Endodermal cell (in vitro differentiated cells): Measurements from ENCODE around the gene PLPP7. TPM values are rescaled to one million over a fixed set of nuclear protein-coding genes. Genes with fewer than 3 reads are reported as not detected.

ENCODE experiments used
- DNase-seq: peaks from one replicate; pipeline ENCODE4 v3.0.0-alpha.2; 2017
- H3K27ac ChIP-seq: 2 replicates; pipeline ENCODE4 v1.5.1; 2013; ENCODE audit warnings: mild to moderate bottlenecking, low read depth, low read length, moderate library complexity
- H3K27me3 ChIP-seq: 2 replicates; pipeline ENCODE4 v1.6.1; 2013; ENCODE audit warnings: mild to moderate bottlenecking, low read length, moderate library complexity; ENCODE audit not compliant: insufficient read depth, control insufficient read depth, poor library complexity, severe bottlenecking
- H3K36me3 ChIP-seq: 2 replicates; pipeline ENCODE4 v1.7.0; 2013; ENCODE audit warnings: mild to moderate bottlenecking, low read length, moderate library complexity; ENCODE audit not compliant: control insufficient read depth, insufficient read depth
- H3K4me1 ChIP-seq: one replicate; pipeline ENCODE4 v1.7.0; 2013; ENCODE audit warnings: low read length; ENCODE audit not compliant: control insufficient read depth, insufficient read depth
- H3K4me3 ChIP-seq: 2 replicates; pipeline ENCODE4 v1.5.1; 2013; ENCODE audit warnings: mild to moderate bottlenecking, low read length, moderate library complexity
- H3K9ac ChIP-seq: 2 replicates; pipeline ENCODE4 v1.6.1; 2013; ENCODE audit warnings: mild to moderate bottlenecking, low read length, moderate library complexity; ENCODE audit not compliant: poor library complexity, severe bottlenecking; ENCODE audit errors: extremely low read depth
- H3K9me3 ChIP-seq: 2 replicates; pipeline ENCODE4 v1.6.1; 2013; ENCODE audit warnings: mild to moderate bottlenecking, low read length, moderate library complexity; ENCODE audit not compliant: control insufficient read depth
- H3K27ac Mint-ChIP-seq: 2 replicates; pipeline ENCODE4 v1.8.0; 2020; ENCODE audit warnings: mixed read lengths
- H3K27me3 Mint-ChIP-seq: 2 replicates; pipeline ENCODE4 v1.8.0; 2021; ENCODE audit warnings: mild to moderate bottlenecking, mixed read lengths; ENCODE audit not compliant: insufficient read depth
- H3K36me3 Mint-ChIP-seq: 2 replicates; pipeline ENCODE4 v1.8.0; 2020; ENCODE audit warnings: low read depth, mixed read lengths
- H3K4me1 Mint-ChIP-seq: 2 replicates; pipeline ENCODE4 v1.8.0; 2020; ENCODE audit warnings: mixed read lengths
- H3K4me3 Mint-ChIP-seq: 2 replicates; pipeline ENCODE4 v1.8.0; 2020; ENCODE audit warnings: mild to moderate bottlenecking, moderate library complexity, mixed read lengths
- H3K9me3 Mint-ChIP-seq: 2 replicates; pipeline ENCODE4 v1.8.0; 2020; ENCODE audit warnings: mild to moderate bottlenecking, mixed read lengths
- WGBS, 2 experiments: methylation state at CpG; one replicate each; pipeline versions ENCODE4 v1.1.5 to v1.1.7; 2013; ENCODE audit warnings: missing lambda C conversion rate in 2 of 2, mixed read lengths in 1 of 2; ENCODE audit not compliant: insufficient coverage in 1 of 2, insufficient read length in 1 of 2; 5-methylcytosine and 5-hydroxymethylcytosine counted together
- total RNA-seq, 2 donors: library from RNA; stranded (reverse); fragmentation: NEBNext Ultra II Directional in 1 of 2; extraction: Animal tissue kit (Norgen Biotek cat#: 25700) in 1 of 2; gene quantifications; 2 replicates in 1 of 2; 3 replicates in 1 of 2; pipeline ENCODE4 v1.2.1, GENCODE V29; 2021
- TF ChIP-seq, protein P1 (sequence below): fragments of 200-600 bp; sonication (generic); conservative IDR thresholded peaks from 2 replicates; pipeline ENCODE4 v1.5.0; 2021; ENCODE audit warnings: antibody characterized with exemption, mild to moderate bottlenecking

Gene PLPP7
- total RNA-seq, 2 donors from 2014 or later, result 4.1 to 5.6 TPM

DNA sequence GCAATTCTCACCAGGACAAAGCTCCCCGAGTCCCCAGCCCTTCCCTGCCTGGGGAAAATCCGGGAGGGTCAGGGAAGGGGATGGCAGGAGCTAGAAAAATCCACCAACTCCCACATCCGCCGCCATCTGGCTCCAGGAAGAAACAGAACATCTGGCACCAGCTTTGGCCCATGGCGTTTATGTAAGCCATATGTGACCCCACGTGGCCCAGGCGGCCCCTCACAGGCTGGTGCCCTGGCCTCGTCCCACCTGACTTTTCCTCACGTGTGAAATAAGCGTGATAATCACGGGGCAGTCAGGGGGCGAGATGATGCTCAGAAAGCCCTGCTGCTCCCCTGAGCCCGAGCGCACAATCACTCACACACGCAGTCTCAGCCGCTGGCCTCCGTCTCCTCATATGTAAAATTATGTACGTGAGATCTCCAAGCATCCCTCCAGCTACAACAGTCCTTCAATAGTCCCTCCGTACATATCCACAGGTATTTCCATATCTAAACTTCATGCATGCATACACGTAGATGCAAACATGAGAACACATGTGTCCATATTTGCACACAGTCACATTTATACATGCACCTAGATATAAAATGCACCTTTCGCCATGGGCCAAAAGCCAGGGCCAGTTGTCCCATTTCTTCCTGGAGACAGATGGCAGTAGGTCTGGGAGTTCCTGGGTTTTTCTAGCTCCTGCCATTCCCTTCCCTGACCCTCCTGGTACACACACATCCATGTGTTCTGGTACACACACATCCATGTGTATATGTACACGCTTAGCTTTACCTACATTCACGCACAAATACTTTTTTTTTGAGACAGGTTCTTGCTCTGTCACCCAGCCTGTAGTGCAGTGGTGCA is 28.9 kb downstream of the PLPP7 start:
- H3K27me3 ChIP-seq, result no peaks in the 10 kb centered on the region
- no peak overlapping the region for H3K4me3 Mint-ChIP-seq
- 93% methylated on average over 20 to 23 of the region's 23 CpGs for WGBS, 2 experiments
- H3K27me3 Mint-ChIP-seq, result peaks cover 3% of the 10 kb centered on the region
- no peak overlapping the region for H3K9ac ChIP-seq
- H3K4me3 ChIP-seq, result no peak overlapping the region
- H3K4me1 ChIP-seq, result no peaks in the 10 kb centered on the region
- peaks cover 4% of the 10 kb centered on the region for H3K9me3 Mint-ChIP-seq
- no peaks in the 10 kb centered on the region for H3K36me3 Mint-ChIP-seq
- no peak for DNase-seq
- H3K36me3 ChIP-seq, result no peaks in the 10 kb centered on the region
- H3K27ac Mint-ChIP-seq, result no peak overlapping the region
- peaks cover 3% of the 10 kb centered on the region for H3K4me1 Mint-ChIP-seq
- H3K27ac ChIP-seq, result no peak overlapping the region
- TF ChIP-seq, protein P1, sequence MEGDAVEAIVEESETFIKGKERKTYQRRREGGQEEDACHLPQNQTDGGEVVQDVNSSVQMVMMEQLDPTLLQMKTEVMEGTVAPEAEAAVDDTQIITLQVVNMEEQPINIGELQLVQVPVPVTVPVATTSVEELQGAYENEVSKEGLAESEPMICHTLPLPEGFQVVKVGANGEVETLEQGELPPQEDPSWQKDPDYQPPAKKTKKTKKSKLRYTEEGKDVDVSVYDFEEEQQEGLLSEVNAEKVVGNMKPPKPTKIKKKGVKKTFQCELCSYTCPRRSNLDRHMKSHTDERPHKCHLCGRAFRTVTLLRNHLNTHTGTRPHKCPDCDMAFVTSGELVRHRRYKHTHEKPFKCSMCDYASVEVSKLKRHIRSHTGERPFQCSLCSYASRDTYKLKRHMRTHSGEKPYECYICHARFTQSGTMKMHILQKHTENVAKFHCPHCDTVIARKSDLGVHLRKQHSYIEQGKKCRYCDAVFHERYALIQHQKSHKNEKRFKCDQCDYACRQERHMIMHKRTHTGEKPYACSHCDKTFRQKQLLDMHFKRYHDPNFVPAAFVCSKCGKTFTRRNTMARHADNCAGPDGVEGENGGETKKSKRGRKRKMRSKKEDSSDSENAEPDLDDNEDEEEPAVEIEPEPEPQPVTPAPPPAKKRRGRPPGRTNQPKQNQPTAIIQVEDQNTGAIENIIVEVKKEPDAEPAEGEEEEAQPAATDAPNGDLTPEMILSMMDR, result no peak
- H3K9me3 ChIP-seq, result no peaks in the 10 kb centered on the region

DNA sequence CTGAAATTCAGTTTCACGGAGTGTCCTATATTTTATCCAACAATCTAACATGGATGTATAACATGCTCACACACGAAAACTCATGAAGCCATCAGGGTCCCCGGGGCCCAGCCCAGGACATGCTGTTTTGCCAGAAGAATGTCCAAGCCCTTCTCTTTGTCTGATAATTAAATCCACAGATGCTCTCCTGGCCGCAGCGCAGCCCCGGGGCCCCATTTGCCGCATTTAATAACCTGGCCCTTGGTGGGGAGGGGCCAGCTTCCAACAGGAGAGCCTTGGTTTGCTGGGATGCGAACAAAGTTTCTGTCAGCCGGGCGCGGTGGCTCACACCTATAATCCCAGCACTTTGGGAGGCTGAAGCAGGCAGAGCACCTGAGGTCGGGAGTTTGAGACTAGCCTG is 30.0 kb downstream of the PLPP7 start:
- peaks cover 3% of the 10 kb centered on the region for H3K27me3 Mint-ChIP-seq
- H3K36me3 Mint-ChIP-seq, result no peaks in the 10 kb centered on the region
- H3K4me3 ChIP-seq, result no peak overlapping the region
- DNase-seq, result no peak
- peaks cover 4% of the 10 kb centered on the region for H3K9me3 Mint-ChIP-seq
- no peak overlapping the region for H3K9ac ChIP-seq
- H3K27ac Mint-ChIP-seq, result no peak overlapping the region
- H3K4me3 Mint-ChIP-seq, result no peak overlapping the region
- TF ChIP-seq, protein P1, result no peak
- 87 to 93% methylated on average over 9 to 12 of the region's 12 CpGs for WGBS, 2 experiments
- H3K4me1 Mint-ChIP-seq, result peaks cover 3% of the 10 kb centered on the region
- H3K27me3 ChIP-seq, result no peaks in the 10 kb centered on the region
- no peaks in the 10 kb centered on the region for H3K9me3 ChIP-seq
- H3K36me3 ChIP-seq, result no peaks in the 10 kb centered on the region
- no peaks in the 10 kb centered on the region for H3K4me1 ChIP-seq
- H3K27ac ChIP-seq, result no peak overlapping the region

DNA sequence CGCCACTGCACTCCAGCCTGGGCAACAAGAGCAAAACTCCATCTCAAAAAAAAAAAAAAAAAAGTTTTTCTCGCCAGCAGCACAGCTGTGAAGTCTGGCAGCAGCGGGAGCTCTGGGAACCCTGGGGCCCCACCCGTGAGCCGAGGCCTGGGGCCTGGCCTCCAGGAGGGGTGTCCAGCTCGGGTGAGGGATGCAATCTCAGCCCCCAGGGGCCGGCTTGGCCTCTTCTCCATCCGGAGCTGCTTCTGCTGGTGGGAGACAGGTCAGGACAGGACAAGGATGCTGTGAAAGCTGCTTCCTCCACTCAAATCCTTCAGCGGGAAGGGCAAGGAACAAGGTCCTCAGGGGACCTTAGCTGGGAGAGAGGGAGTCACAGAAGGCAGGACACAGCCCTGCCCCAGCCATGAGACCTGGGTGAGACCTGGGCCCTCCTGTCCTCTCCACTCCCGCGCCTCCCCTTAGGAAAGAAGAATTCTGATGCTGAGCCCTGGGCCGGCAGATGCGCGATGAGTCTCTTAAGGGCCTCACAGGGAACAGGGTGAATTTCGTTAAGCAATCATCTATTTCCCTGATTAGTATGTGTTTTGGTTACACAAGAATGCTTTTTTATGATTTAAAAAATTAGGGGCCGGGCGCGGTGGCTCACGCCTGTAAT is 30.6 kb downstream of the PLPP7 start:
- Mint-ChIP-seq H3K9me3 (peaks cover 4% of the 10 kb centered on the region), H3K27ac (no peak overlapping the region), H3K36me3 (no peaks in the 10 kb centered on the region), H3K4me1 (peaks cover 3% of the 10 kb centered on the region), H3K27me3 (peaks cover 3% of the 10 kb centered on the region), H3K4me3 (no peak overlapping the region)
- Histone ChIP-seq H3K4me3 (no peak overlapping the region), H3K36me3 (no peaks in the 10 kb centered on the region), H3K27me3 (no peaks in the 10 kb centered on the region), H3K9me3 (no peaks in the 10 kb centered on the region), H3K9ac (no peak overlapping the region), H3K4me1 (no peaks in the 10 kb centered on the region), H3K27ac (no peak overlapping the region)
- WGBS, 2 experiments, result 92 to 93% methylated on average over 10 to 19 of the region's 19 CpGs
- no peak for DNase-seq
- TF ChIP-seq, protein P1, result no peak
